ENCODE measurements around the gene RNF13.

GRCh38 chr3:149839896-149840295, 26.9 kb downstream of the RNF13 start:
- TF ChIP-seq POLR2A (IDR thresholded peaks at IDR 0.05; ENCODE audit: low read depth, low read length) (no peak), MXI1 (IDR thresholded peaks at IDR 0.05; ENCODE audit: borderline replicate concordance, low read depth, low read length) (no peak), FOS (IDR thresholded peaks at IDR 0.05; ENCODE audit: low read depth, low read length) (no peak)
- TF ChIP-seq, protein P1, sequence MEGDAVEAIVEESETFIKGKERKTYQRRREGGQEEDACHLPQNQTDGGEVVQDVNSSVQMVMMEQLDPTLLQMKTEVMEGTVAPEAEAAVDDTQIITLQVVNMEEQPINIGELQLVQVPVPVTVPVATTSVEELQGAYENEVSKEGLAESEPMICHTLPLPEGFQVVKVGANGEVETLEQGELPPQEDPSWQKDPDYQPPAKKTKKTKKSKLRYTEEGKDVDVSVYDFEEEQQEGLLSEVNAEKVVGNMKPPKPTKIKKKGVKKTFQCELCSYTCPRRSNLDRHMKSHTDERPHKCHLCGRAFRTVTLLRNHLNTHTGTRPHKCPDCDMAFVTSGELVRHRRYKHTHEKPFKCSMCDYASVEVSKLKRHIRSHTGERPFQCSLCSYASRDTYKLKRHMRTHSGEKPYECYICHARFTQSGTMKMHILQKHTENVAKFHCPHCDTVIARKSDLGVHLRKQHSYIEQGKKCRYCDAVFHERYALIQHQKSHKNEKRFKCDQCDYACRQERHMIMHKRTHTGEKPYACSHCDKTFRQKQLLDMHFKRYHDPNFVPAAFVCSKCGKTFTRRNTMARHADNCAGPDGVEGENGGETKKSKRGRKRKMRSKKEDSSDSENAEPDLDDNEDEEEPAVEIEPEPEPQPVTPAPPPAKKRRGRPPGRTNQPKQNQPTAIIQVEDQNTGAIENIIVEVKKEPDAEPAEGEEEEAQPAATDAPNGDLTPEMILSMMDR (conservative IDR thresholded peaks at IDR 0.05; ENCODE audit: low read depth, low read length), result no peak

All from IMR-90 (cell line).